CD4-positive, CD25-positive, alpha-beta regulatory T cell (primary cell): Measurements from ENCODE around the gene EXOC1. TPM values are rescaled to one million over a fixed set of nuclear protein-coding genes. Genes with fewer than 3 reads are reported as not detected.

Experiments
- ATAC-seq, 2 donors: fragments of 150-1000 bp; cut with Tn5 transposase; one replicate each; pipeline ENCODE4 v1.10.0; 2021; ENCODE audit warnings: low read depth in 2 of 2, moderate number of reproducible peaks in 2 of 2, moderate library complexity in 1 of 2
- DNase-seq, 3 donors: peaks; one replicate each; pipeline versions ENCODE4 v3.0.0 to v3.0.0-alpha.2; 2012 to 2022; ENCODE audit warnings: mixed read lengths in 1 of 3
- H3K27ac ChIP-seq: one replicate; pipeline ENCODE4 v1.7.0; 2013; ENCODE audit warnings: mild to moderate bottlenecking, low read length; ENCODE audit not compliant: insufficient read depth, poor library complexity, severe bottlenecking
- H3K27me3 ChIP-seq: one replicate; pipeline ENCODE4 v1.7.0; 2013; ENCODE audit warnings: low read length; ENCODE audit not compliant: control insufficient read depth, insufficient read depth
- H3K36me3 ChIP-seq: one replicate; pipeline ENCODE4 v1.7.0; 2013; ENCODE audit warnings: mild to moderate bottlenecking, low read length, moderate library complexity; ENCODE audit not compliant: control insufficient read depth, insufficient read depth
- H3K4me1 ChIP-seq: 2 replicates; pipeline ENCODE4 v1.7.0; 2013; ENCODE audit warnings: mild to moderate bottlenecking, low read length; ENCODE audit not compliant: insufficient read depth, control insufficient read depth, poor library complexity, severe bottlenecking
- H3K4me3 ChIP-seq: one replicate; pipeline ENCODE4 v1.7.0; 2013; ENCODE audit warnings: low read depth, mild to moderate bottlenecking, low read length, moderate library complexity
- H3K9me3 ChIP-seq, 2 experiments: 1 replicate in 1 of 2; 2 replicates in 1 of 2; pipeline ENCODE4 v1.7.0; 2013; ENCODE audit warnings: low read length in 2 of 2, mild to moderate bottlenecking in 1 of 2, moderate library complexity in 1 of 2; ENCODE audit not compliant: control insufficient read depth in 2 of 2
- H3K27ac Mint-ChIP-seq, 3 donors: one replicate each; pipeline ENCODE4 v1.8.0; 2020 to 2022; ENCODE audit warnings: mild to moderate bottlenecking in 3 of 3, mixed read lengths in 3 of 3, moderate library complexity in 2 of 3
- H3K27me3 Mint-ChIP-seq: one replicate; pipeline ENCODE4 v1.8.0; 2022; ENCODE audit warnings: mild to moderate bottlenecking, mixed read lengths
- H3K36me3 Mint-ChIP-seq: one replicate; pipeline ENCODE4 v1.8.0; 2020; ENCODE audit warnings: mixed read lengths
- H3K4me1 Mint-ChIP-seq, 4 donors: one replicate each; pipeline ENCODE4 v1.8.0; 2020 to 2022; ENCODE audit warnings: mixed read lengths in 4 of 4, mild to moderate bottlenecking in 1 of 4
- H3K4me3 Mint-ChIP-seq, 4 donors: one replicate each; pipeline ENCODE4 v1.8.0; 2020 to 2022; ENCODE audit warnings: mild to moderate bottlenecking in 4 of 4, mixed read lengths in 4 of 4, moderate library complexity in 3 of 4
- H3K9me3 Mint-ChIP-seq, 7 donors: one replicate each; pipeline ENCODE4 v1.8.0; 2020 to 2022; ENCODE audit warnings: mixed read lengths in 7 of 7, mild to moderate bottlenecking in 3 of 7, moderate library complexity in 2 of 7
- polyA plus RNA-seq, 4 donors: library from polyadenylated mRNA; unstranded; fragments of 300-500 nt; fragmentation: Illumina TruSeq; gene quantifications; one replicate each; pipeline ENCODE4 v1.2.3, GENCODE V29; 2021
- total RNA-seq: library from RNA; stranded (reverse); gene quantifications from one replicate; pipeline ENCODE4 v1.2.3, GENCODE V29; 2022

The EXOC1 gene
- total and polyA plus RNA-seq, 5 donors from 2014 or later: 14.8 to 24.3 (median 17.1) TPM

- ATAC-seq (no peak), DNase-seq (no peak)
- H3K36me3 ChIP-seq: peaks cover 39% of the 10 kb centered on the region
- Mint-ChIP-seq H3K36me3 (peaks cover 25% of the 10 kb centered on the region), H3K4me1 (peaks cover 6 to 18% (median 14%) of the 10 kb centered on the region in 4 donors), H3K27me3 (no peaks in the 10 kb centered on the region), H3K27ac (peak overlapping the region in 1 of 3 donors; percentile 41), H3K9me3 (no peaks in the 10 kb centered on the region), H3K4me3 (no peak overlapping the region)
- no peak overlapping the region for H3K27ac ChIP-seq
- no peaks in the 10 kb centered on the region for H3K9me3 ChIP-seq
- H3K4me1 ChIP-seq: peaks cover 4% of the 10 kb centered on the region
- no peak overlapping the region for H3K4me3 ChIP-seq
- no peaks in the 10 kb centered on the region for H3K27me3 ChIP-seq
Observed at GRCh38 chr4:55884851-55885219, 31.4 kb downstream of the EXOC1 start.

- peak overlapping the region; percentile 29 for H3K27ac ChIP-seq
- H3K36me3 ChIP-seq: peaks cover 39% of the 10 kb centered on the region
- H3K9me3 ChIP-seq: no peaks in the 10 kb centered on the region
- Mint-ChIP-seq H3K27ac (peak overlapping the region in 1 of 3 donors; percentile 50), H3K9me3 (no peaks in the 10 kb centered on the region), H3K27me3 (no peaks in the 10 kb centered on the region), H3K4me1 (peaks cover 29 to 34% (median 31%) of the 10 kb centered on the region in 4 donors), H3K36me3 (peaks cover 28% of the 10 kb centered on the region), H3K4me3 (no peak overlapping the region)
- DNase-seq (no peak), ATAC-seq (no peak)
- no peak overlapping the region for H3K4me3 ChIP-seq
- peaks cover 4% of the 10 kb centered on the region for H3K4me1 ChIP-seq
- no peaks in the 10 kb centered on the region for H3K27me3 ChIP-seq
Observed at GRCh38 chr4:55887594-55887993, 34.1 kb downstream of the EXOC1 start.

- ATAC-seq (no peak), DNase-seq (no peak)
- Histone ChIP-seq H3K27me3 (no peaks in the 10 kb centered on the region), H3K9me3 (no peaks in the 10 kb centered on the region), H3K36me3 (peaks cover 55% of the 10 kb centered on the region), H3K4me3 (no peak overlapping the region), H3K4me1 (peaks cover 4% of the 10 kb centered on the region), H3K27ac (no peak overlapping the region)
- Mint-ChIP-seq H3K27me3 (no peaks in the 10 kb centered on the region), H3K36me3 (peaks cover 32% of the 10 kb centered on the region), H3K9me3 (no peaks in the 10 kb centered on the region), H3K4me1 (peaks cover 23 to 34% (median 30%) of the 10 kb centered on the region in 4 donors), H3K27ac (peak overlapping the region; percentile 23 to 67 (median 52)), H3K4me3 (no peak overlapping the region)
Observed at GRCh38 chr4:55892156-55892555, 38.7 kb downstream of the EXOC1 start.

- peaks cover 74% of the 10 kb centered on the region for H3K36me3 ChIP-seq
- no peaks in the 10 kb centered on the region for H3K27me3 ChIP-seq
- DNase-seq (no peak), ATAC-seq (no peak)
- no peaks in the 10 kb centered on the region for H3K4me1 ChIP-seq
- no peak overlapping the region for H3K4me3 Mint-ChIP-seq
- peaks cover 9 to 20% (median 11%) of the 10 kb centered on the region in 4 donors for H3K4me1 Mint-ChIP-seq
- no peaks in the 10 kb centered on the region for H3K9me3 Mint-ChIP-seq
- no peaks in the 10 kb centered on the region for H3K9me3 ChIP-seq
- no peak overlapping the region for H3K27ac ChIP-seq
- H3K27ac Mint-ChIP-seq: peak overlapping the region in 1 of 3 donors; percentile 27
- peaks cover 23% of the 10 kb centered on the region for H3K36me3 Mint-ChIP-seq
- no peak overlapping the region for H3K4me3 ChIP-seq
- no peaks in the 10 kb centered on the region for H3K27me3 Mint-ChIP-seq
Observed at GRCh38 chr4:55896622-55897021, 43.2 kb downstream of the EXOC1 start.

- Histone ChIP-seq H3K4me3 (no peak overlapping the region), H3K27ac (no peak overlapping the region), H3K36me3 (peaks cover 64% of the 10 kb centered on the region), H3K9me3 (no peaks in the 10 kb centered on the region), H3K27me3 (no peaks in the 10 kb centered on the region), H3K4me1 (peaks cover 8% of the 10 kb centered on the region)
- no peaks in the 10 kb centered on the region for H3K27me3 Mint-ChIP-seq
- ATAC-seq (no peak), DNase-seq (no peak)
- H3K4me1 Mint-ChIP-seq: peaks cover 10 to 28% (median 24%) of the 10 kb centered on the region in 4 donors
- peaks cover 27% of the 10 kb centered on the region for H3K36me3 Mint-ChIP-seq
- peak overlapping the region in 1 of 3 donors; percentile 24 for H3K27ac Mint-ChIP-seq
- no peak overlapping the region for H3K4me3 Mint-ChIP-seq
- no peaks in the 10 kb centered on the region for H3K9me3 Mint-ChIP-seq
Observed at GRCh38 chr4:55902677-55903076, 49.2 kb downstream of the EXOC1 start.

- Histone ChIP-seq H3K36me3 (peaks cover 57% of the 10 kb centered on the region), H3K4me3 (no peak overlapping the region), H3K27ac (no peak overlapping the region), H3K9me3 (no peaks in the 10 kb centered on the region), H3K4me1 (peaks cover 10% of the 10 kb centered on the region), H3K27me3 (no peaks in the 10 kb centered on the region)
- no peak overlapping the region for H3K4me3 Mint-ChIP-seq
- no peaks in the 10 kb centered on the region for H3K9me3 Mint-ChIP-seq
- no peak overlapping the region for H3K27ac Mint-ChIP-seq
- peaks cover 27% of the 10 kb centered on the region for H3K36me3 Mint-ChIP-seq
- no peak for ATAC-seq
- no peaks in the 10 kb centered on the region for H3K27me3 Mint-ChIP-seq
- peaks cover 12 to 32% (median 27%) of the 10 kb centered on the region in 4 donors for H3K4me1 Mint-ChIP-seq
- no peak for DNase-seq
Observed at GRCh38 chr4:55903577-55903976, 50.1 kb downstream of the EXOC1 start.

GRCh38 chr4:55904576-55904975, 51.1 kb downstream of the EXOC1 start:
- Mint-ChIP-seq H3K4me3 (no peak overlapping the region), H3K4me1 (peaks cover 12 to 32% (median 27%) of the 10 kb centered on the region in 4 donors), H3K36me3 (peaks cover 27% of the 10 kb centered on the region), H3K27me3 (no peaks in the 10 kb centered on the region), H3K27ac (peak overlapping the region in 1 of 3 donors; percentile 37), H3K9me3 (peaks cover 0 to 2% (median 0%) of the 10 kb centered on the region in 7 donors)
- no peak for ATAC-seq
- Histone ChIP-seq H3K9me3 (no peaks in the 10 kb centered on the region), H3K4me1 (peaks cover 10% of the 10 kb centered on the region), H3K27me3 (no peaks in the 10 kb centered on the region), H3K36me3 (peaks cover 49% of the 10 kb centered on the region), H3K27ac (no peak overlapping the region), H3K4me3 (no peak overlapping the region)
- no peak for DNase-seq

- Mint-ChIP-seq H3K27ac (peak overlapping the region; percentile 9 to 67 (median 52)), H3K27me3 (no peaks in the 10 kb centered on the region)
- ATAC-seq: no peak
Observed at GRCh38 chr4:55906323-55906722, 52.9 kb downstream of the EXOC1 start.

More at GRCh38 chr4:55906323-55906722, 52.9 kb downstream of the EXOC1 start:
- H3K4me3 ChIP-seq: no peak overlapping the region
- peaks cover 37% of the 10 kb centered on the region for H3K36me3 ChIP-seq
- peaks cover 10% of the 10 kb centered on the region for H3K4me1 ChIP-seq
- H3K4me1 Mint-ChIP-seq: peaks cover 7 to 30% (median 26%) of the 10 kb centered on the region in 4 donors
- H3K27me3 ChIP-seq: no peaks in the 10 kb centered on the region
- no peak for DNase-seq
- H3K4me3 Mint-ChIP-seq: no peak overlapping the region
- peaks cover 0 to 2% (median 0%) of the 10 kb centered on the region in 7 donors for H3K9me3 Mint-ChIP-seq
- H3K36me3 Mint-ChIP-seq: peaks cover 23% of the 10 kb centered on the region
- no peaks in the 10 kb centered on the region for H3K9me3 ChIP-seq
- H3K27ac ChIP-seq: no peak overlapping the region
